ENCODE measurements around the gene HNRNPA1L2. TPM values are rescaled to one million over a fixed set of nuclear protein-coding genes. Genes with fewer than 3 reads are reported as not detected.

The HNRNPA1L2 gene
- total RNA-seq, 1 experiment from 2014 or later, result 9.1 TPM

- Mint-ChIP-seq H3K27ac (ENCODE audit: unreplicated experiment) (no peak overlapping the region), H3K9me3 (ENCODE audit: unreplicated experiment) (no peaks in the 10 kb centered on the region), H3K27me3 (ENCODE audit: insufficient read depth, unreplicated experiment) (no peaks in the 10 kb centered on the region), H3K36me3 (ENCODE audit: insufficient read depth, unreplicated experiment) (peaks cover 56% of the 10 kb centered on the region), H3K4me3 (ENCODE audit: unreplicated experiment) (no peak overlapping the region), H3K4me1 (ENCODE audit: low read depth, unreplicated experiment) (no peaks in the 10 kb centered on the region)
- POLR2A ChIA-PET, result interaction anchor here (1.0 kb wide), 2 partner anchors 12 to 146 kb away, joined by 3 to 8 read pairs; partner anchors contain the start of gene SUGT1
- H3K9me3 ChIP-seq, result no peaks in the 10 kb centered on the region
- DNase-seq, result no peak
- H3K4me3 ChIP-seq (ENCODE audit: low read depth, low read length), result no peak overlapping the region
- intact Hi-C loops (cut with micrococcal nuclease; ENCODE audit: unreplicated experiment), result loop anchor here (1.0 kb wide), 2 partner anchors 144 to 303 kb away; no protein-coding TSS in a partner anchor
- CTCF ChIA-PET, result interaction anchor here (0.9 to 1.6 kb wide), 5 partner anchors 12 to 303 kb away, joined by 3 to 13 read pairs (median 7); partner anchors contain the start of gene SUGT1
- peak; percentile 42 to 44 for TF ChIP-seq CTCF (IDR thresholded peaks at IDR 0.05; ENCODE audit: insufficient read depth in 1 of 2, low read depth in 1 of 2, low read length in 1 of 2, severe bottlenecking in 1 of 2, unreplicated experiment in 1 of 2)
- H3K27me3 ChIP-seq (replicated peaks; ENCODE audit: control insufficient read depth, insufficient read depth, low read length), result no peaks in the 10 kb centered on the region
- BruUV-seq (replicated peaks), result no TSS peak
- no peaks in the 10 kb centered on the region for H3K4me1 ChIP-seq
- no peaks in the 10 kb centered on the region for H3K36me3 ChIP-seq (ENCODE audit: control insufficient read depth, insufficient read depth, low read length)
Observed at GRCh38 chr13:52665325-52665724, 23.1 kb downstream of the HNRNPA1L2 start.

GRCh38 chr13:52669677-52670076 lies 27.4 kb downstream of the HNRNPA1L2 start:
- no peaks in the 10 kb centered on the region for H3K27me3 ChIP-seq (replicated peaks; ENCODE audit: control insufficient read depth, insufficient read depth, low read length)
- CTCF ChIA-PET, result interaction anchor here (0.6 kb wide), 1 partner anchor 139 kb away, joined by 4 read pairs; no protein-coding TSS in a partner anchor
- H3K4me1 Mint-ChIP-seq (ENCODE audit: low read depth, unreplicated experiment), result no peaks in the 10 kb centered on the region
- H3K36me3 ChIP-seq (ENCODE audit: control insufficient read depth, insufficient read depth, low read length), result no peaks in the 10 kb centered on the region
- H3K9me3 ChIP-seq, result no peaks in the 10 kb centered on the region
- peaks cover 34% of the 10 kb centered on the region for H3K36me3 Mint-ChIP-seq (ENCODE audit: insufficient read depth, unreplicated experiment)
- no peak overlapping the region for H3K4me3 ChIP-seq (ENCODE audit: low read depth, low read length)
- H3K4me3 Mint-ChIP-seq (ENCODE audit: unreplicated experiment), result no peak overlapping the region
- POLR2A ChIA-PET, result no interaction called here
- no peak for TF ChIP-seq CTCF (IDR thresholded peaks at IDR 0.05; ENCODE audit: insufficient read depth in 1 of 2, low read depth in 1 of 2, low read length in 1 of 2, severe bottlenecking in 1 of 2, unreplicated experiment in 1 of 2)
- BruUV-seq (replicated peaks), result no TSS peak
- intact Hi-C loops (cut with micrococcal nuclease; ENCODE audit: unreplicated experiment), result loop anchor here (1.0 kb wide), 1 partner anchor 140 kb away; no protein-coding TSS in a partner anchor
- no peaks in the 10 kb centered on the region for H3K9me3 Mint-ChIP-seq (ENCODE audit: unreplicated experiment)
- DNase-seq, result no peak
- H3K27me3 Mint-ChIP-seq (ENCODE audit: insufficient read depth, unreplicated experiment), result no peaks in the 10 kb centered on the region
- H3K27ac Mint-ChIP-seq (ENCODE audit: unreplicated experiment), result no peak overlapping the region
- no peaks in the 10 kb centered on the region for H3K4me1 ChIP-seq

DNA sequence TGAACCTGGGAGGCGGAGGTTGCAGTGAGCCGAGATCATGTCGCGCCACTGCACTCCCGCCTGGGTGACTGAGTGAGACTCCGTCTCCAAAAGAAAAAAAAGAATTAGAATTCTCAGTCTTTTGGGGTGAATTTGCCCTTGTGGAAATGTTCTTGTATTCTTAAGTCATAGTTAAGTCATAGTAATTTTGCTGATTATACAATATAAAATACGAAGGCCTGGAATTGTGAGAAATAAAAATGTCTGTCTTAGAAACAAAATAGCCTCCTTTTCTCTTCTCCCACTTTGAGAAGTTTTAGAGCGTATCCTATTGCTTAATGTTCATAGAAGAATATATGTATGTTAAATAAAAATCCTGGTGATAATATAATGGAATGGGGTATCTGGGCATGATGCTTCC lies 28.5 kb downstream of the HNRNPA1L2 start:
- no peaks in the 10 kb centered on the region for H3K27me3 Mint-ChIP-seq (ENCODE audit: insufficient read depth, unreplicated experiment)
- POLR2A ChIA-PET, result no interaction called here
- H3K4me1 ChIP-seq, result no peaks in the 10 kb centered on the region
- H3K27me3 ChIP-seq (replicated peaks; ENCODE audit: control insufficient read depth, insufficient read depth, low read length), result no peaks in the 10 kb centered on the region
- no peak overlapping the region for H3K4me3 Mint-ChIP-seq (ENCODE audit: unreplicated experiment)
- intact Hi-C loops (cut with micrococcal nuclease; ENCODE audit: unreplicated experiment), result no loop called here
- no peaks in the 10 kb centered on the region for H3K9me3 ChIP-seq
- CTCF ChIA-PET, result no interaction called here
- H3K9me3 Mint-ChIP-seq (ENCODE audit: unreplicated experiment), result no peaks in the 10 kb centered on the region
- no peak for DNase-seq
- TF ChIP-seq CTCF (IDR thresholded peaks at IDR 0.05; ENCODE audit: insufficient read depth in 1 of 2, low read depth in 1 of 2, low read length in 1 of 2, severe bottlenecking in 1 of 2, unreplicated experiment in 1 of 2), result no peak
- H3K36me3 Mint-ChIP-seq (ENCODE audit: insufficient read depth, unreplicated experiment), result peaks cover 36% of the 10 kb centered on the region
- no peak overlapping the region for H3K27ac Mint-ChIP-seq (ENCODE audit: unreplicated experiment)
- BruUV-seq (replicated peaks), result no TSS peak
- H3K4me3 ChIP-seq (ENCODE audit: low read depth, low read length), result no peak overlapping the region
- H3K4me1 Mint-ChIP-seq (ENCODE audit: low read depth, unreplicated experiment), result no peaks in the 10 kb centered on the region
- no peaks in the 10 kb centered on the region; the same call in 1 of the 2 replicates for H3K36me3 ChIP-seq (ENCODE audit: control insufficient read depth, insufficient read depth, low read length)
